ENCODE measurements around the gene KIAA1671.

DNA sequence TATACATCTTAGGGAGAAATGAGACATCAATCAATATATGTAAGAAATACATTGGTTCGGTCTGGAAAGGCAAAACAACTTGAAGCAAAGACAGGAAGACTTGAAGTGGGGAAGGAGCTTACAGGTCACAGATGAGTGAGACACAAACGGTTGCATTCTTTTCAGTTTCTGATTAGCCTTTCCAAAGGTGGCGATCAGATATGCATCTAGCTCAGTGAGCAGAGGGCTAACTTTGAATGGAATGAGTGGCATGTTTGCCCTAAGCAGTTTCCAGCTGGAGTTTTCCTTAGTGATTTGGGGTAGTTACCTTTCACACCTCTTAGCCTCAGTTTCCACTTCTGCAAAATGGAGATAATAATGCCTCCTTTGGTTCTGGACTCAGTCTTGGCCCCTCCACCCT, 21.8 kb upstream of the KIAA1671 start:
- TF ChIP-seq, protein P1, sequence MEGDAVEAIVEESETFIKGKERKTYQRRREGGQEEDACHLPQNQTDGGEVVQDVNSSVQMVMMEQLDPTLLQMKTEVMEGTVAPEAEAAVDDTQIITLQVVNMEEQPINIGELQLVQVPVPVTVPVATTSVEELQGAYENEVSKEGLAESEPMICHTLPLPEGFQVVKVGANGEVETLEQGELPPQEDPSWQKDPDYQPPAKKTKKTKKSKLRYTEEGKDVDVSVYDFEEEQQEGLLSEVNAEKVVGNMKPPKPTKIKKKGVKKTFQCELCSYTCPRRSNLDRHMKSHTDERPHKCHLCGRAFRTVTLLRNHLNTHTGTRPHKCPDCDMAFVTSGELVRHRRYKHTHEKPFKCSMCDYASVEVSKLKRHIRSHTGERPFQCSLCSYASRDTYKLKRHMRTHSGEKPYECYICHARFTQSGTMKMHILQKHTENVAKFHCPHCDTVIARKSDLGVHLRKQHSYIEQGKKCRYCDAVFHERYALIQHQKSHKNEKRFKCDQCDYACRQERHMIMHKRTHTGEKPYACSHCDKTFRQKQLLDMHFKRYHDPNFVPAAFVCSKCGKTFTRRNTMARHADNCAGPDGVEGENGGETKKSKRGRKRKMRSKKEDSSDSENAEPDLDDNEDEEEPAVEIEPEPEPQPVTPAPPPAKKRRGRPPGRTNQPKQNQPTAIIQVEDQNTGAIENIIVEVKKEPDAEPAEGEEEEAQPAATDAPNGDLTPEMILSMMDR (IDR thresholded peaks at IDR 0.05) = no peak
- TF ChIP-seq POLR2A (IDR thresholded peaks at IDR 0.05; ENCODE audit: low read depth) (no peak), EP300 (IDR thresholded peaks at IDR 0.05) (no peak)

Measured in esophagus muscularis mucosa (tissue), 4 donors.